ENCODE measurements around the gene ANKRD34B.

ANKRD34B gene

GRCh38 chr5:80540691-80541090 is 29.4 kb downstream of the ANKRD34B start:
- DNase-seq (ENCODE audit: extremely low spot score) = no peak
- TF ChIP-seq ELF4 (IDR thresholded peaks at IDR 0.05) (no peak), BHLHE40 (IDR thresholded peaks at IDR 0.05; ENCODE audit: borderline replicate concordance) (no peak), FOXA1 (IDR thresholded peaks at IDR 0.05) (no peak), NFRKB (IDR thresholded peaks at IDR 0.05) (no peak), LEF1 (IDR thresholded peaks at IDR 0.05; ENCODE audit: borderline replicate concordance) (no peak), SP1 (IDR thresholded peaks at IDR 0.05) (no peak), ARNT (IDR thresholded peaks at IDR 0.05) (no peak), SUZ12 (IDR thresholded peaks at IDR 0.05) (no peak), L3MBTL2 (conservative IDR thresholded peaks at IDR 0.05) (no peak), CTBP1 (IDR thresholded peaks at IDR 0.05; ENCODE audit: borderline replicate concordance) (no peak), HDGF (IDR thresholded peaks at IDR 0.05; ENCODE audit: borderline replicate concordance) (no peak), TARDBP (IDR thresholded peaks at IDR 0.05) (no peak), FOXM1 (IDR thresholded peaks at IDR 0.05; ENCODE audit: borderline replicate concordance) (no peak), FOXK2 (IDR thresholded peaks at IDR 0.05) (no peak), ZNF384 (IDR thresholded peaks at IDR 0.05) (no peak)
- TF ChIP-seq, protein P1, sequence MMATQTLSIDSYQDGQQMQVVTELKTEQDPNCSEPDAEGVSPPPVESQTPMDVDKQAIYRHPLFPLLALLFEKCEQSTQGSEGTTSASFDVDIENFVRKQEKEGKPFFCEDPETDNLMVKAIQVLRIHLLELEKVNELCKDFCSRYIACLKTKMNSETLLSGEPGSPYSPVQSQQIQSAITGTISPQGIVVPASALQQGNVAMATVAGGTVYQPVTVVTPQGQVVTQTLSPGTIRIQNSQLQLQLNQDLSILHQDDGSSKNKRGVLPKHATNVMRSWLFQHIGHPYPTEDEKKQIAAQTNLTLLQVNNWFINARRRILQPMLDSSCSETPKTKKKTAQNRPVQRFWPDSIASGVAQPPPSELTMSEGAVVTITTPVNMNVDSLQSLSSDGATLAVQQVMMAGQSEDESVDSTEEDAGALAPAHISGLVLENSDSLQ (IDR thresholded peaks at IDR 0.05) = no peak
- ChIA-PET POLR2A (no interaction called here), CTCF (no interaction called here)

DNA sequence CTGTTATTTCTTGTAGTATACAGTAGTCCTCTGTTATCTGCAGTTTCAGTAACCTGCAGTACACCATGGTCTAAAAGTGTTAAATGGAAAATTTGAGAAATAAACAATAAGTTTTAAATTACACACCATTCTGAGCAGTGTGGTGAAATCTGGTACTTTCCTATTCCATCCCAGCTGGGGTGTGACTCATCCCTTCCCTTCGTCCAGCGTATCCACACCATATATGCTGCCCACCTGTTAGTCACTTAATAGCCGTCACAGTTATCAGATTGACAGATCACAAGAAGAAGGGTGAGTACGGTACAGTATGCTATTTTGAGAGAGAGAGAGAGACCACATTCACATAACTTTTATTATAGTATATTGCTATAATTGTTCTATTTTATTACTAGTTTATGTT is 53.3 kb downstream of the ANKRD34B start:
- POLR2A ChIA-PET = no interaction called here
- no peak for TF ChIP-seq HDGF (IDR thresholded peaks at IDR 0.05; ENCODE audit: borderline replicate concordance)
- TF ChIP-seq, protein P1 (IDR thresholded peaks at IDR 0.05) = 0 out of 2 replicates have a peak, but pooled peaks have one; percentile 20
- CTCF ChIA-PET = no interaction called here
- peak; percentile 14 for DNase-seq (ENCODE audit: extremely low spot score)

GRCh38 chr5:80509362-80509761 is 60.7 kb downstream of the ANKRD34B start:
- TF ChIP-seq CTBP1 (IDR thresholded peaks at IDR 0.05; ENCODE audit: borderline replicate concordance) (no peak), ZNF384 (IDR thresholded peaks at IDR 0.05) (no peak), FOXM1 (IDR thresholded peaks at IDR 0.05; ENCODE audit: borderline replicate concordance) (no peak), LEF1 (IDR thresholded peaks at IDR 0.05; ENCODE audit: borderline replicate concordance) (no peak)
- TF ChIP-seq, protein P1 (IDR thresholded peaks at IDR 0.05) = no peak

DNA sequence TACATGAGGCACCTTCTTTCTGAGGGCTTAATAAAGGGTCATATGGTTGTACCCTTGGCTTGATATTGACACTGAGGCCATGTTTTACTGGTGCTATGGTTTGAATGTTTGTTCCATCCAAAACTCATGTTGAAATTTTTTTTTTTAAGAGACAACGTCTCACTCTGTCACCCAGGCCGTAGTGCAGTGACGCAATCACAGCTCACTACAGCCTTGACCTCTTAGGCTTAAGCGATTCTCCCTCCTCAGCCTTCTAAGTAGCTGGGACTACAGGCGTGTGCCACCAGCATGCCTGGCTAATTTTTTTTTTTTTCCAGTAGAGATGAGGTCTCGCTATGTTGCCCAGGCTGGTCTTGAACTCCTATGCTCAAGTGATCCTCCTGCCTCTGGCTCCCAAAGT is 61.2 kb downstream of the ANKRD34B start:
- no peak for TF ChIP-seq FOXK2 (IDR thresholded peaks at IDR 0.05)
- ChIA-PET POLR2A (no interaction called here), CTCF (no interaction called here)
- no peak for DNase-seq (ENCODE audit: extremely low spot score)

More at GRCh38 chr5:80509362-80509761, 60.7 kb downstream of the ANKRD34B start:
- ChIA-PET CTCF (no interaction called here), POLR2A (no interaction called here)
- DNase-seq (ENCODE audit: extremely low spot score) = no peak

- DNase-seq (ENCODE audit: extremely low spot score) = no peak
- TF ChIP-seq ARNT (IDR thresholded peaks at IDR 0.05) = no peak
- TF ChIP-seq TARDBP (IDR thresholded peaks at IDR 0.05) = no peak
- no peak for TF ChIP-seq SP1 (IDR thresholded peaks at IDR 0.05)
- no peak for TF ChIP-seq FOXM1 (IDR thresholded peaks at IDR 0.05; ENCODE audit: borderline replicate concordance)
- no peak for TF ChIP-seq FOXK2 (IDR thresholded peaks at IDR 0.05)
- TF ChIP-seq BHLHE40 (IDR thresholded peaks at IDR 0.05; ENCODE audit: borderline replicate concordance) = no peak
- TF ChIP-seq ELF4 (IDR thresholded peaks at IDR 0.05) = no peak
- POLR2A ChIA-PET = interaction anchor here (0.7 kb wide), 1 partner anchor 15 kb away, joined by 3 read pairs; no protein-coding TSS in a partner anchor
- CTCF ChIA-PET = no interaction called here
These were observed 62.4 kb downstream of the ANKRD34B start for GRCh38 chr5:80507663-80508062.

Data from HEK293T (cell line).